Thyroid gland (tissue), 4 donors: ENCODE data around the gene DAP3. TPM values are rescaled to one million over a fixed set of nuclear protein-coding genes. Genes with fewer than 3 reads are reported as not detected.
"Not testable (repeated sequence)": the region's sequence is repeated elsewhere in the genome, so short reads cannot be mapped to it uniquely, and the experiment has no call there.

Experiments
- DNase-seq, 2 donors: peaks; one replicate each; pipeline ENCODE4 v3.0.0-alpha.2; 2019
- H3K27ac ChIP-seq, 3 donors: fragments of 200-600 bp; sonication (generic); 1 replicate in 2 of 3; 2 replicates in 1 of 3; pipeline ENCODE4 v1.5.1; 2016 to 2019; ENCODE audit warnings: mild to moderate bottlenecking in 1 of 3, moderate library complexity in 1 of 3
- H3K27me3 ChIP-seq: fragments of 200-600 bp; sonication (generic); one replicate; pipeline ENCODE4 v1.5.1; 2019
- H3K36me3 ChIP-seq, 2 donors: fragments of 200-600 bp; sonication (generic); one replicate each; pipeline ENCODE4 v1.5.1; 2016 to 2019
- H3K4me1 ChIP-seq, 2 donors: fragments of 200-600 bp; sonication (generic); one replicate each; pipeline ENCODE4 v1.5.1; 2017 to 2019
- H3K4me3 ChIP-seq, 3 donors: fragments of 200-600 bp; sonication (generic); replicated peaks in 1 of 3; 1 replicate in 2 of 3; 2 replicates in 1 of 3; pipeline ENCODE4 v1.5.1; 2016; ENCODE audit warnings: mild to moderate bottlenecking in 1 of 3
- H3K9me3 ChIP-seq: fragments of 200-600 bp; sonication (generic); one replicate; pipeline ENCODE4 v1.5.1; 2017
- POLR2A ChIP-seq, 2 donors: fragments of 450-650 bp; IDR thresholded peaks; one replicate each; pipeline ENCODE4 v1.6.1; 2017; ENCODE audit warnings: antibody characterized with exemption in 2 of 2, mild to moderate bottlenecking in 2 of 2, moderate library complexity in 1 of 2
- WGBS, 2 donors: methylation state at CpG; one replicate each; pipeline ENCODE4 v1.1.5; 2017; 5-methylcytosine and 5-hydroxymethylcytosine counted together
- intact Hi-C: fragments of 100-400 bp; cut with DNase I; formaldehyde crosslinking; loops from one replicate; pipeline ENCODE4 v1.15.1; 2023
- total RNA-seq, 4 donors: library from RNA; depleted of rRNA; stranded (reverse); fragments of >200 nt; gene quantifications; one replicate each; pipeline ENCODE4 v1.2.3, GENCODE V29; 2016
- TF ChIP-seq, protein P1 (sequence below), 6 experiments: fragments of 200-600 bp in 3 of 6; fragments of 450-650 bp in 3 of 6; sonication (generic) in 3 of 6; IDR thresholded peaks; one replicate each; pipeline ENCODE4 v1.5.1; 2016 to 2019; ENCODE audit warnings: antibody characterized with exemption in 6 of 6, mild to moderate bottlenecking in 2 of 6, inconsistent platforms in 1 of 6, moderate library complexity in 1 of 6

DAP3 gene
- total RNA-seq = 100 to 1,000 TPM in 3 of 4 donors, 10 to 100 TPM in 1; 70.8 to 141 (median 106) TPM

DNA sequence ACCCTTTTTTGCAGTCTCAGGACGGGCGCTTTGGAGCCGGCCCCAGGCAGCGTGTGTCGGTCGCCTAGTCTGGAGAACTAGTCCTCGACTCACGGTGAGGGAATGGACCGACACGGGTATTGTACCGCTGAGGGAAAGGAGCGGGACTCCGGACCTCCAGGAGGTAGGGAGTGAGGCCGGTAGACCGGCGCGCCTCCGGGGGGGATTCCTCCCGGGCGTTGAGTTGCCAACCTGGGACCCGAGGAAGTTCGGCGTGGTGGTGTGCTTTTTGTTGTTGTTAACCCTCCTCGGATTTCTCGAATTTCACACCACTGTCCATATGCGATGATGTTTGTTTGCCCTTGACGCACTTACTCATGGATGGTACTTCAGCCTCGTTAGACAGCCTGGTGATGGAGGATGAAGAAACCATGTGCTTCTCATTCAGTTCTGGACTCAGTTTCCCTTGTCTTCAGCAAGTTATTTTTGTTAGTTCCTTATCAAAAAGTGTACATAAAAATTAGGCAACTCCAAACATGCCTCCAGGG lies at the start of gene DAP3:
DAP3 (plus strand) TSS at position 11 of the 527 bp plus-strand sequence. CDS start 20,689 bp downstream, outside the sequence.
- H3K36me3 ChIP-seq, intact Hi-C loops, DNase-seq, H3K27me3 ChIP-seq, H3K9me3 ChIP-seq: not testable (repeated sequence)
- Histone ChIP-seq H3K4me3 (peak within 1 kb of the TSS; percentile 59 to 87 (median 83)), H3K27ac (peak within 1 kb of the TSS; percentile 90 to 98 (median 95)), H3K4me1 (peaks cover 12 to 17% of the 10 kb centered on the region in 2 donors)
- WGBS, 2 donors = 0 to 1% methylated on average over 19 to 26 of the region's 28 CpGs
- peak in 1 of 2 donors; percentile 5 for TF ChIP-seq POLR2A (IDR thresholded peaks at IDR 0.05)

DNA sequence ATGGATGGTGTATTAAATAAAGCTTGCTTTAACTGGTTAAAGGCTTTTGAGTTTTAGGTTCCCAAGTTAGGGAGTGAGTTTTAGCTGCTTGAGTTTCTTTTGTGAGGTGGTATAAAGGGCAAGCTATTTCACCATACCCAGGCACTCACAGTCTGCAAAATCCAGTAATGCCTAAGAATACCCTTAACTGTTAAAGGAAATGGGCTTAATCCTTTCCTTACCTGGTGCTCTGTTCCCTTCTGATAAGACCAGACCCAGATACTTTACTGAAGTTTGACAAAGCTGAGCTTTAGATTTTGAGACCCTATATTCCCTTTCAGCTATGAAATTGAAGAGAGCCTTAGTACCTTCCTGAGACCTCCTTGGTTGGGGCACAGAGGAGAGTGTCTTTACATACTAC lies 48.5 kb upstream of the DAP3 start:
- TF ChIP-seq, protein P1, sequence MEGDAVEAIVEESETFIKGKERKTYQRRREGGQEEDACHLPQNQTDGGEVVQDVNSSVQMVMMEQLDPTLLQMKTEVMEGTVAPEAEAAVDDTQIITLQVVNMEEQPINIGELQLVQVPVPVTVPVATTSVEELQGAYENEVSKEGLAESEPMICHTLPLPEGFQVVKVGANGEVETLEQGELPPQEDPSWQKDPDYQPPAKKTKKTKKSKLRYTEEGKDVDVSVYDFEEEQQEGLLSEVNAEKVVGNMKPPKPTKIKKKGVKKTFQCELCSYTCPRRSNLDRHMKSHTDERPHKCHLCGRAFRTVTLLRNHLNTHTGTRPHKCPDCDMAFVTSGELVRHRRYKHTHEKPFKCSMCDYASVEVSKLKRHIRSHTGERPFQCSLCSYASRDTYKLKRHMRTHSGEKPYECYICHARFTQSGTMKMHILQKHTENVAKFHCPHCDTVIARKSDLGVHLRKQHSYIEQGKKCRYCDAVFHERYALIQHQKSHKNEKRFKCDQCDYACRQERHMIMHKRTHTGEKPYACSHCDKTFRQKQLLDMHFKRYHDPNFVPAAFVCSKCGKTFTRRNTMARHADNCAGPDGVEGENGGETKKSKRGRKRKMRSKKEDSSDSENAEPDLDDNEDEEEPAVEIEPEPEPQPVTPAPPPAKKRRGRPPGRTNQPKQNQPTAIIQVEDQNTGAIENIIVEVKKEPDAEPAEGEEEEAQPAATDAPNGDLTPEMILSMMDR (IDR thresholded peaks at IDR 0.05) = no peak
- no peak for TF ChIP-seq POLR2A (IDR thresholded peaks at IDR 0.05)
- intact Hi-C loops = no loop called here
- Histone ChIP-seq H3K4me1 (no peaks in the 10 kb centered on the region), H3K4me3 (no peak overlapping the region), H3K9me3 (no peaks in the 10 kb centered on the region), H3K36me3 (no peaks in the 10 kb centered on the region), H3K27me3 (no peaks in the 10 kb centered on the region), H3K27ac (no peak overlapping the region)
- DNase-seq = no peak

DNA sequence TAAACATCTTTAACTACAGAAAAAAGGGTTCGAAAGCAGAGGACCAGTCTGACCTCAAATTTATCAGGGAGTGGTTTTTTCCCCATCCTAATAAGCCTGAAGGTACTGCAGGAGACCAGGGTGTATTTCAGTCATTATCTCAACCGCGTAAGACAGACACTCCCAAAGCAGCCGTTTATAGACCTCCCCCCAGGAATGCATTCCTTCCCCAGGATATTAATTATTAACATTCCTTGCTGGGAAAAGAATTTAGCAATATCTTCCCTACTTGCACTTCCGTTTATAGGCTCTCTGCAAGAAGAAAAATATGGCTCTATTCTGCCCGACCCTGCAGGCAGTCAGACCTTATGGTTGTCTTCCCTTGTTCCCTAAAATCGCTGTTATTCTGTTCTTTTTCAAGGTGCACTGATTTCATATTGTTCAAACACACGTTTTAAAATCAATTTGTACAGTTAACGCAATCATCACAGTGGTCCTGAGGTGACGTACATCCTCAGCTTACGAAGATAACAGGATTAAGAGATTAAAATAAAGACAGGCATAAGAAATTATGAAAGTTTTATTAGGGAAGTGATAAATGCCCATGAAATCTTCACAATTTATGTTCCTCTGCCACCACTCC lies 46.2 kb upstream of the DAP3 start:
- H3K4me3 ChIP-seq, H3K4me1 ChIP-seq, H3K9me3 ChIP-seq, H3K27ac ChIP-seq, intact Hi-C loops, H3K27me3 ChIP-seq, DNase-seq, H3K36me3 ChIP-seq: not testable (repeated sequence)
- 80 to 86% methylated on average over 11 of the region's 11 CpGs for WGBS, 2 donors

GRCh38 chr1:155643230-155643629 lies 45.7 kb upstream of the DAP3 start:
- no peaks in the 10 kb centered on the region for H3K27me3 ChIP-seq
- H3K27ac ChIP-seq = no peak overlapping the region
- DNase-seq = no peak
- TF ChIP-seq, protein P1 (IDR thresholded peaks at IDR 0.05) = no peak
- no peak for TF ChIP-seq POLR2A (IDR thresholded peaks at IDR 0.05)
- no peaks in the 10 kb centered on the region for H3K36me3 ChIP-seq
- no peaks in the 10 kb centered on the region for H3K9me3 ChIP-seq
- H3K4me1 ChIP-seq = no peaks in the 10 kb centered on the region
- H3K4me3 ChIP-seq = no peak overlapping the region
- 79 to 84% methylated on average over 3 of the region's 3 CpGs for WGBS, 2 donors
- intact Hi-C loops = no loop called here

DNA sequence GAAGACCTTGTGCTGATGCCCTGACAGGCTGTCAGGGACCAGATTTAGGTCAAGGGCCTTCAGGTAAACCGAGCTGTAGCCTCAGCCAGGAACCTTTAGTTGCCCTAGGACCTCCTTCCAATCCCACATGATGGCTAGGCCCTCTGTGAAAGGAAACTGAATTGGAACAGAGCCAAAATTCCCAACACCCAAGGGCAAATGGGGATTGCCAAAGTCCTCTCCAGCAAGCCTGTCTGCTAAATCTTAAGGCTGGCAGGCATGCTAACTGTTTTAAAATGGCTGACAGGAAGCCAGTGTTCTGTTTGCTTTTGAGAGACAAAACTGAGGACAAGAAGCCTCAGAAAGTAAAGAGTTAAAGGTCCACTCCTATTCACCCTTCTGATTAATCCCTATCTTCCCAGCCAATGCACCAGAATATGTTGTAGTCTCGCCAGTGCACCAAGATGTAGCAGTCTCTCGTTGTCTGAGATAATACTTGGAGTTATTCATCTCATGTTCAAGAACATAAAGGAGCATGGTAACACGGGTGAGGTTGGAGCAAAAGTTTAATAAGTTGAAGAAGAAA lies 43.8 kb upstream of the DAP3 start:
- TF ChIP-seq, protein P1 (IDR thresholded peaks at IDR 0.05) = no peak
- no peak for TF ChIP-seq POLR2A (IDR thresholded peaks at IDR 0.05)
- Histone ChIP-seq H3K4me3 (no peak overlapping the region), H3K9me3 (no peaks in the 10 kb centered on the region), H3K27ac (no peak overlapping the region), H3K27me3 (no peaks in the 10 kb centered on the region), H3K4me1 (no peaks in the 10 kb centered on the region), H3K36me3 (no peaks in the 10 kb centered on the region)
- intact Hi-C loops = no loop called here
- DNase-seq = no peak
- 70 to 86% methylated on average over 4 of the region's 4 CpGs for WGBS, 2 donors

- WGBS, 2 donors = 69 to 83% methylated on average over 6 of the region's 6 CpGs
- H3K27me3 ChIP-seq = no peaks in the 10 kb centered on the region
- H3K4me3 ChIP-seq = no peak overlapping the region
- H3K9me3 ChIP-seq = no peaks in the 10 kb centered on the region
- no peak for DNase-seq
- H3K36me3 ChIP-seq = no peaks in the 10 kb centered on the region
- H3K4me1 ChIP-seq = no peaks in the 10 kb centered on the region
- intact Hi-C loops = no loop called here
- TF ChIP-seq, protein P1 (IDR thresholded peaks at IDR 0.05) = no peak
- no peak for TF ChIP-seq POLR2A (IDR thresholded peaks at IDR 0.05)
- no peak overlapping the region for H3K27ac ChIP-seq
Measured at GRCh38 chr1:155645648-155646047, 43.2 kb upstream of the DAP3 start.
